ENCODE data around the gene WWOX. TPM values are rescaled to one million over a fixed set of nuclear protein-coding genes. Genes with fewer than 3 reads are reported as not detected.
"Not testable (repeated sequence)": the region's sequence is repeated elsewhere in the genome, so short reads cannot be mapped to it uniquely, and the experiment has no call there.

Gene WWOX
- polyA plus RNA-seq, 1 donor from 2014 or later, result 25.6 TPM

DNA sequence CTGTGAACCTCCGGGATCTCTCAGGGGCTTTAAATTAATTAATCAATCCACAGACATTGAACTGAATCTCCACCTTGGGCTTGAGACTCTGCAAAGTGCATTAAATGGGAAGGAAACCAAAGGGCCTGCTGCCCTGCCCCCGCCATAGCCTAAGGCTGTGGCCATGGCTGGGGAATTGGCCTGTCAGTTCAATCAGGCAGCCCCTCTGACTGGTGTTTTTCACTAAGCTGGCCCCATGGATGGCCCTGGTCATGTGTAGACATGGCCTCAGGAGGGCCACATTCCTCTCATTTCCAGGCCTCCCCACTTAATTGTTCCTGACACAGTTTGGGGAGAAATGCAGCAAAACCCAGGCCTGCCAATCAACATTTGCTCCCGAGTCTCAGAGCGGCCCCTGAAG is 499.8 kb downstream of the WWOX start:
- no peaks in the 10 kb centered on the region for H3K79me2 ChIP-seq (replicated peaks; ENCODE audit: insufficient read depth, low read length)
- no peak overlapping the region for H3K27ac ChIP-seq (ENCODE audit: low read length)

DNA sequence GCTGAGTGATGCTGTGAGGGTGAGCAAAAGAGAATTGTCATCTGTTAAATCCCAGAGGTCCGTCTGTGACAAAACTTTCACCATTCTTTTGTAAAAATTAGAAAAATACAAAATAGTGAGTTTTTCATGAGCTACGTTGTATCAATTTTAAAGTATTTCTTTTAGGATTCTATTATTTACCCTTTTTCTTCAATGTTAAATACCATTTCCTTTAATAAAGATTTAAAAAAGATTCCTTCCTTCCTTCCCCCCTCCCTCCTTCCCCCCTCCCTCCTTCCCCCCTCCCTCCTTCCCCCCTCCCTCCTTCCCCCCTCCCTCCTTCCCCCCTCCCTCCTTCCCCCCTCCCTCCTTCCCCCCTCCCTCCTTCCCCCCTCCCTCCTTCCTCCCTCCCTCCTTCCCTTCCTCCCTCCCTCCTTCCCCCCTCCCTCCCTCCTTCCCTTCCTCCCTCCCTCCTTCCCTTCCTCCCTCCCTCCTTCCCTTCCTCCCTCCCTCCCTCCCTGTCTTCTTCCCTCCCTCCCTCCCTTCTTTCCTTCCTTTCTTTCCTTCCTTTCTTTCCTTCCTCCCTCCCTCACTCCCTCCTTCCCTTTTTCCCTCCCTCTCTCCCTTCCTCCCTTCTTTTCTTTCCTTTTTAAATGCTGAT is 505.1 kb downstream of the WWOX start:
- H3K36me3 ChIP-seq (ENCODE audit: insufficient read depth, low read length); H3K79me2 ChIP-seq (replicated peaks; ENCODE audit: insufficient read depth, low read length); H3K9me3 ChIP-seq (ENCODE audit: low read length); H4K20me1 ChIP-seq (ENCODE audit: insufficient read depth); H3K4me3 ChIP-seq (ENCODE audit: low read length); H3K27ac ChIP-seq (ENCODE audit: low read length); H3K27me3 ChIP-seq (ENCODE audit: insufficient read depth, low read depth, low read length); H2AFZ ChIP-seq (ENCODE audit: low read depth, low read length); H3F3A ChIP-seq (ENCODE audit: insufficient read depth, low read length, poor library complexity, severe bottlenecking); H3K4me2 ChIP-seq (ENCODE audit: low read length); H3K9me2 ChIP-seq (ENCODE audit: insufficient read depth, low read length); H3K9ac ChIP-seq (ENCODE audit: low read length): not testable (repeated sequence)

More for the DNA sequence above, 499.8 kb downstream of the WWOX start:
- no peaks in the 10 kb centered on the region for H3K27me3 ChIP-seq (ENCODE audit: insufficient read depth, low read depth, low read length)
- H3K9ac ChIP-seq (ENCODE audit: low read length), result no peak overlapping the region
- H3K9me3 ChIP-seq (ENCODE audit: low read length), result no peaks in the 10 kb centered on the region
- no peak overlapping the region for H3K4me3 ChIP-seq (ENCODE audit: low read length)
- H3K36me3 ChIP-seq (ENCODE audit: insufficient read depth, low read length), result no peaks in the 10 kb centered on the region
- H3K4me2 ChIP-seq (ENCODE audit: low read length), result no peak overlapping the region
- H3F3A ChIP-seq (ENCODE audit: insufficient read depth, low read length, poor library complexity, severe bottlenecking), result no peaks in the 10 kb centered on the region
- TF ChIP-seq EP300 (conservative IDR thresholded peaks at IDR 0.05; ENCODE audit: poor library complexity, severe bottlenecking) (no peak), POLR2AphosphoS5 (IDR thresholded peaks at IDR 0.05) (no peak)
- TF ChIP-seq, protein P1, sequence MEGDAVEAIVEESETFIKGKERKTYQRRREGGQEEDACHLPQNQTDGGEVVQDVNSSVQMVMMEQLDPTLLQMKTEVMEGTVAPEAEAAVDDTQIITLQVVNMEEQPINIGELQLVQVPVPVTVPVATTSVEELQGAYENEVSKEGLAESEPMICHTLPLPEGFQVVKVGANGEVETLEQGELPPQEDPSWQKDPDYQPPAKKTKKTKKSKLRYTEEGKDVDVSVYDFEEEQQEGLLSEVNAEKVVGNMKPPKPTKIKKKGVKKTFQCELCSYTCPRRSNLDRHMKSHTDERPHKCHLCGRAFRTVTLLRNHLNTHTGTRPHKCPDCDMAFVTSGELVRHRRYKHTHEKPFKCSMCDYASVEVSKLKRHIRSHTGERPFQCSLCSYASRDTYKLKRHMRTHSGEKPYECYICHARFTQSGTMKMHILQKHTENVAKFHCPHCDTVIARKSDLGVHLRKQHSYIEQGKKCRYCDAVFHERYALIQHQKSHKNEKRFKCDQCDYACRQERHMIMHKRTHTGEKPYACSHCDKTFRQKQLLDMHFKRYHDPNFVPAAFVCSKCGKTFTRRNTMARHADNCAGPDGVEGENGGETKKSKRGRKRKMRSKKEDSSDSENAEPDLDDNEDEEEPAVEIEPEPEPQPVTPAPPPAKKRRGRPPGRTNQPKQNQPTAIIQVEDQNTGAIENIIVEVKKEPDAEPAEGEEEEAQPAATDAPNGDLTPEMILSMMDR (IDR thresholded peaks at IDR 0.05; ENCODE audit: poor library complexity, severe bottlenecking), result no peak
- H3K9me2 ChIP-seq (ENCODE audit: insufficient read depth, low read length), result no peaks in the 10 kb centered on the region
- H2AFZ ChIP-seq (ENCODE audit: low read depth, low read length), result no peak overlapping the region
- no peaks in the 10 kb centered on the region for H4K20me1 ChIP-seq (ENCODE audit: insufficient read depth)

DNA sequence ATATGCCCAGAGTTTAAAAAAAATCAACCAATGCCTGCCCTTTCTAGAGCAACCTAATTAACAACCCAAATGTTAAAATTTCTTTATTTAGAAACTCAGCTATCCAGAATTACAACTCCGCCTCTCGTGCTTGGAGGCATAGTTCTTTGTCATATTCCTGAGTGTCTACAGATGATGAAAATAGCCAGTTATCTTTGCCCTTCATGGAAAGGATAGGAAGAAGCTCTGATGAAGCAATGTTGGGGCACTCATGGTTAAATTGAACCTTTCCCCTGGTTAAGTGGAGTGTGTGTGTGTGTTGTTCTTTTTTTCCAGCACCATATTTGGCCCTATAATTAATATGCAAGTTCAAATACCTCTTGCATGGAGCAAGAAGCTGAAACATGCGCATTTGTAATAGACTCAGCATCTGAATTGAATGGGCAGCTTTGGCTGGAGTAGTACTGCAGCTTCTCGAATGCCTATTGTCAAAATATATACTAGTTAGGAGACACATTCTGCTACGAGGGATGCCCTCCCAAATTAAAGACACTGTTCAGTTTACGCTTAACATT is 506.2 kb downstream of the WWOX start:
- H3K4me2 ChIP-seq (ENCODE audit: low read length), result no peak overlapping the region
- H3K27ac ChIP-seq (ENCODE audit: low read length), result no peak overlapping the region
- no peaks in the 10 kb centered on the region for H4K20me1 ChIP-seq (ENCODE audit: insufficient read depth)
- H3K36me3 ChIP-seq (ENCODE audit: insufficient read depth, low read length), result no peaks in the 10 kb centered on the region
- no peak overlapping the region for H2AFZ ChIP-seq (ENCODE audit: low read depth, low read length)
- H3K9me2 ChIP-seq (ENCODE audit: insufficient read depth, low read length), result no peaks in the 10 kb centered on the region
- no peaks in the 10 kb centered on the region for H3K9me3 ChIP-seq (ENCODE audit: low read length)
- H3F3A ChIP-seq (ENCODE audit: insufficient read depth, low read length, poor library complexity, severe bottlenecking), result no peaks in the 10 kb centered on the region
- no peak overlapping the region for H3K9ac ChIP-seq (ENCODE audit: low read length)
- no peaks in the 10 kb centered on the region for H3K79me2 ChIP-seq (replicated peaks; ENCODE audit: insufficient read depth, low read length)
- H3K4me3 ChIP-seq (ENCODE audit: low read length), result no peak overlapping the region
- H3K27me3 ChIP-seq (ENCODE audit: insufficient read depth, low read depth, low read length), result peaks cover 3% of the 10 kb centered on the region
- TF ChIP-seq, protein P1 (IDR thresholded peaks at IDR 0.05; ENCODE audit: poor library complexity, severe bottlenecking), result no peak
- TF ChIP-seq TAF1 (IDR thresholded peaks at IDR 0.05; ENCODE audit: low read depth) (no peak), POLR2AphosphoS5 (IDR thresholded peaks at IDR 0.05) (no peak), EP300 (conservative IDR thresholded peaks at IDR 0.05; ENCODE audit: poor library complexity, severe bottlenecking) (no peak), SMC3 (conservative IDR thresholded peaks at IDR 0.05; ENCODE audit: poor library complexity) (no peak)

All from neural cell (in vitro differentiated cells).